PFSK-1 (cell line): ENCODE results near the gene GP1BB.

Experiments used
- FOXP2 ChIP-seq: optimal IDR thresholded peaks from 2 replicates; pipeline ENCODE3; 2011; ENCODE audit warnings: borderline replicate concordance, control low read depth, inconsistent platforms; ENCODE audit not compliant: insufficient read depth; ENCODE audit errors: extremely low read length, extremely low read depth
- POLR2AphosphoS5 ChIP-seq: IDR thresholded peaks from 2 replicates; pipeline ENCODE4 v1.6.1; 2012; ENCODE audit warnings: low read depth, mild to moderate bottlenecking, control low read depth, low read length, moderate library complexity
- SIN3A ChIP-seq: IDR thresholded peaks from 2 replicates; pipeline ENCODE4 v1.6.1; 2012; ENCODE audit warnings: mild to moderate bottlenecking, low read length, moderate library complexity, borderline replicate concordance; ENCODE audit not compliant: insufficient read depth
- TAF1 ChIP-seq: IDR thresholded peaks from 2 replicates; pipeline ENCODE4 v1.6.1; 2012; ENCODE audit warnings: low read length, control low read depth, borderline replicate concordance; ENCODE audit not compliant: insufficient read depth
- TF ChIP-seq, protein P1 (sequence below), 2 experiments: IDR thresholded peaks; 2 replicates each; pipeline versions ENCODE4 v1.6.1 to v1.8.0; 2011 to 2012; ENCODE audit warnings: low read depth in 2 of 2, low read length in 2 of 2, control low read depth in 1 of 2, inconsistent platforms in 1 of 2, mild to moderate bottlenecking in 1 of 2, moderate library complexity in 1 of 2; ENCODE audit not compliant: insufficient read depth in 1 of 2

GP1BB gene

DNA sequence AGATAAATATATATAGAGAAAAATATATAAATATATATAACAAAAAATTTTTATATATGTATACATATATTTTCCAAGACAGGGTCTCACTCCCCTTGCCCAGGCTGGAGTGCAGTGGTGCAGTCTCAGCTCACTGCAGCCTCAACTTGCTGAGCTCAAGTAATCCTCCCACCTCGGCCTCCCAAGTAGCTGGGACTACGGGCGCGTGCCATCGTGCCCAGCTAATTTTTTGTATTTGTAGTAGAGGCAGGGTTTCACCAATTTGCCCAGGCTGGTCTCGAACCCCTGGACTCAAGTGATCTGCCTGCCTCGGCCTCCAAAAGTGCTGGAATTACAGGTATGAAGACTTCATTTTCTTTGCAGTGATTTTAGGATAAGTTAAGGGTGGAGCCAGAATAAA, 47.9 kb upstream of the GP1BB start:
- TF ChIP-seq FOXP2 (no peak), POLR2AphosphoS5 (no peak), SIN3A (no peak), TAF1 (no peak)
- TF ChIP-seq, protein P1, sequence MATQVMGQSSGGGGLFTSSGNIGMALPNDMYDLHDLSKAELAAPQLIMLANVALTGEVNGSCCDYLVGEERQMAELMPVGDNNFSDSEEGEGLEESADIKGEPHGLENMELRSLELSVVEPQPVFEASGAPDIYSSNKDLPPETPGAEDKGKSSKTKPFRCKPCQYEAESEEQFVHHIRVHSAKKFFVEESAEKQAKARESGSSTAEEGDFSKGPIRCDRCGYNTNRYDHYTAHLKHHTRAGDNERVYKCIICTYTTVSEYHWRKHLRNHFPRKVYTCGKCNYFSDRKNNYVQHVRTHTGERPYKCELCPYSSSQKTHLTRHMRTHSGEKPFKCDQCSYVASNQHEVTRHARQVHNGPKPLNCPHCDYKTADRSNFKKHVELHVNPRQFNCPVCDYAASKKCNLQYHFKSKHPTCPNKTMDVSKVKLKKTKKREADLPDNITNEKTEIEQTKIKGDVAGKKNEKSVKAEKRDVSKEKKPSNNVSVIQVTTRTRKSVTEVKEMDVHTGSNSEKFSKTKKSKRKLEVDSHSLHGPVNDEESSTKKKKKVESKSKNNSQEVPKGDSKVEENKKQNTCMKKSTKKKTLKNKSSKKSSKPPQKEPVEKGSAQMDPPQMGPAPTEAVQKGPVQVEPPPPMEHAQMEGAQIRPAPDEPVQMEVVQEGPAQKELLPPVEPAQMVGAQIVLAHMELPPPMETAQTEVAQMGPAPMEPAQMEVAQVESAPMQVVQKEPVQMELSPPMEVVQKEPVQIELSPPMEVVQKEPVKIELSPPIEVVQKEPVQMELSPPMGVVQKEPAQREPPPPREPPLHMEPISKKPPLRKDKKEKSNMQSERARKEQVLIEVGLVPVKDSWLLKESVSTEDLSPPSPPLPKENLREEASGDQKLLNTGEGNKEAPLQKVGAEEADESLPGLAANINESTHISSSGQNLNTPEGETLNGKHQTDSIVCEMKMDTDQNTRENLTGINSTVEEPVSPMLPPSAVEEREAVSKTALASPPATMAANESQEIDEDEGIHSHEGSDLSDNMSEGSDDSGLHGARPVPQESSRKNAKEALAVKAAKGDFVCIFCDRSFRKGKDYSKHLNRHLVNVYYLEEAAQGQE (IDR thresholded peaks at IDR 0.05; ENCODE audit: insufficient read depth in 1 of 2, low read depth in 2 of 2, low read length in 2 of 2) = no peak

DNA sequence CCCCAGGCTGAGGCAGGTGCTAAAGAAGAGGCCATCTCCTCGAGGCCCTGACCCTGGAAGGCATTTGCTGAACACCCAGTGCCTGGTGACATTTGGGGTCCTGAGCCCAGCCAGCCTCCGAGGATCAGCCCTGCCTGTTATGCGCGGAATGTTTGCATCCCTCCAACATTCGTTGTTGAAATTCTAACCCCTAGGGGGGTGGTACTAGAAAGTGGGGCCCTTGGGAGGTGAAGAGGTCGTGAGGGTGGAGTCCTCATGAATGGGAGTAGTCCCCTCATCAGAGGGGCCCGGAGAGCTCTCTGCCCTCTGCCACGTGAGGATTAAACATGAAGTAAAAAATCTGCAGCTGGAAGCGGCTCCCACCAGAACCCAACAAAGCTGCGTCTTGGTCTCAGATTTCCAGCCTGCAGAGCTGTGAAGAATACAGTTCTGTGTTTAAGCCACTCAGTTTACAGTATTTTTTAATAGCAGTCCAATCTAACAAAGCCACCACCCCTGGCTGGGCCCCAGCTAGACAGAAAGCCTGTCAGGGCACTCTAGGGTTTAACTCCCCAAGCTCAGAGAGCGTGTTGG, 44.3 kb upstream of the GP1BB start:
- no peak for TF ChIP-seq POLR2AphosphoS5
- TF ChIP-seq FOXP2 = no peak
- TF ChIP-seq SIN3A = no peak
- TF ChIP-seq TAF1 = no peak
- TF ChIP-seq, protein P1 (IDR thresholded peaks at IDR 0.05; ENCODE audit: insufficient read depth in 1 of 2, low read depth in 2 of 2, low read length in 2 of 2) = no peak

- TF ChIP-seq TAF1 (no peak), FOXP2 (no peak), POLR2AphosphoS5 (no peak), SIN3A (no peak)
- TF ChIP-seq, protein P1 (IDR thresholded peaks at IDR 0.05; ENCODE audit: insufficient read depth in 1 of 2, low read depth in 2 of 2, low read length in 2 of 2) = no peak
Observed at GRCh38 chr22:19679522-19680101, 43.7 kb upstream of the GP1BB start.

GRCh38 chr22:19680287-19680881, 43.0 kb upstream of the GP1BB start:
- TF ChIP-seq SIN3A = no peak
- TF ChIP-seq, protein P1 (IDR thresholded peaks at IDR 0.05; ENCODE audit: insufficient read depth in 1 of 2, low read depth in 2 of 2, low read length in 2 of 2) = no peak
- no peak for TF ChIP-seq POLR2AphosphoS5
- TF ChIP-seq FOXP2 = no peak
